PC-3 (cell line): ENCODE data around the gene ROBO2. TPM values are rescaled to one million over a fixed set of nuclear protein-coding genes. Genes with fewer than 3 reads are reported as not detected.

Experiments used
- ATAC-seq: fragments of 200-7000 bp; cut with Tn5 transposase; 2 replicates; pipeline ENCODE4 v1.9.1; 2020; ENCODE audit warnings: mild to moderate bottlenecking, moderate library complexity
- BruUV-seq: library from RNA; stranded (reverse); fragments of 400-500 nt; replicated peaks from 2 replicates; lab custom pipeline; 2021; lab: Mats Ljungman, UMichigan
- CTCF ChIA-PET: fragments of 300-600 bp; sonication (Branson Sonifier 250); formaldehyde crosslinking; loops from one replicate; lab custom pipeline; 2022; ENCODE audit warnings: antibody characterized with exemption; lab: Charles Lee
- POLR2A ChIA-PET: fragments of 300-600 bp; sonication (Branson Sonifier 250); formaldehyde crosslinking; loops from one replicate; lab custom pipeline; 2022; ENCODE audit warnings: antibody characterized with exemption; ENCODE audit not compliant: unreplicated experiment; lab: Charles Lee
- DNase-seq: peaks from one replicate; pipeline ENCODE4 v3.0.0-alpha.2; 2015
- H2AFZ ChIP-seq: fragments of 300-600 bp; sonication (generic); 2 replicates; pipeline ENCODE4 v1.6.0; 2016; ENCODE audit warnings: antibody characterized with exemption, low read length
- H3F3A ChIP-seq: fragments of 300-600 bp; sonication (generic); one replicate; pipeline ENCODE4 v1.6.0; 2017; ENCODE audit warnings: antibody characterized with exemption, low read length, control low read depth, mild to moderate bottlenecking; ENCODE audit not compliant: unreplicated experiment
- H3K27ac ChIP-seq: fragments of 300-600 bp; sonication (generic); 2 replicates; pipeline ENCODE4 v1.5.1; 2016; ENCODE audit warnings: mild to moderate bottlenecking, low read length
- H3K27me3 ChIP-seq: fragments of 300-600 bp; sonication (generic); 2 replicates; pipeline ENCODE4 v1.6.1; 2016; ENCODE audit warnings: low read length, mixed read lengths
- H3K36me3 ChIP-seq: fragments of 300-600 bp; sonication (generic); 2 replicates; pipeline ENCODE4 v1.6.1; 2016; ENCODE audit warnings: low read depth, mixed run types, low read length, mixed read lengths
- H3K4me1 ChIP-seq: fragments of 300-600 bp; sonication (generic); 2 replicates; pipeline ENCODE4 v1.5.1; 2016; ENCODE audit warnings: low read length; ENCODE audit not compliant: insufficient read depth
- H3K4me2 ChIP-seq: fragments of 300-600 bp; sonication (generic); 2 replicates; pipeline ENCODE4 v1.6.0; 2016; ENCODE audit warnings: low read length
- H3K4me3 ChIP-seq: fragments of 300-600 bp; sonication (generic); 2 replicates; pipeline ENCODE4 v1.5.1; 2016; ENCODE audit warnings: mild to moderate bottlenecking, low read length, mixed read lengths
- H3K79me2 ChIP-seq: fragments of 300-600 bp; sonication (generic); 2 replicates; pipeline ENCODE4 v1.6.1; 2017; ENCODE audit warnings: low read length, mixed read lengths
- H3K9ac ChIP-seq: fragments of 300-600 bp; sonication (generic); 2 replicates; pipeline ENCODE4 v1.6.0; 2016; ENCODE audit warnings: mild to moderate bottlenecking, low read length
- H3K9me2 ChIP-seq: fragments of 300-600 bp; sonication (generic); replicated peaks from 2 replicates; pipeline ENCODE4 v1.6.1; 2016; ENCODE audit warnings: mixed run types, low read length, mixed read lengths
- H3K9me3 ChIP-seq: fragments of 300-600 bp; sonication (generic); 2 replicates; pipeline ENCODE4 v1.6.1; 2016; ENCODE audit warnings: low read length, mixed read lengths
- H4K20me1 ChIP-seq: fragments of 300-600 bp; sonication (generic); 2 replicates; pipeline ENCODE4 v1.6.1; 2016; ENCODE audit warnings: low read length, mixed read lengths
- EZH2 ChIP-seq: fragments of 300-600 bp; sonication (generic); IDR thresholded peaks from one replicate; pipeline ENCODE4 v1.6.1; 2017; ENCODE audit warnings: antibody characterized with exemption, mild to moderate bottlenecking, low read length; ENCODE audit not compliant: unreplicated experiment
- EZH2phosphoT487 ChIP-seq: fragments of 300-600 bp; sonication (generic); IDR thresholded peaks from 2 replicates; pipeline ENCODE4 v1.6.1; 2018; ENCODE audit warnings: mild to moderate bottlenecking, antibody characterized with exemption, low read length, borderline replicate concordance
- intact Hi-C: fragments of 100-400 bp; cut with micrococcal nuclease; formaldehyde crosslinking; loops from 2 replicates; pipeline ENCODE4 v1.9.0; 2023
- total RNA-seq: library from RNA; depleted of rRNA; stranded (reverse); fragments of >200 nt; gene quantifications from 2 replicates; pipeline ENCODE4 v1.2.3, GENCODE V29; 2014
- TF ChIP-seq, protein P1 (sequence below): fragments of 300-600 bp; sonication (generic); conservative IDR thresholded peaks from 2 replicates; pipeline ENCODE4 v1.5.1; 2017; ENCODE audit warnings: antibody characterized with exemption, low read depth, mild to moderate bottlenecking, low read length

ROBO2 gene
- total RNA-seq, 1 experiment from 2014 or later, result not detected

- Histone ChIP-seq H2AFZ (no peak overlapping the region), H3K9me2 (no peaks in the 10 kb centered on the region), H3K27me3 (peaks cover 81% of the 10 kb centered on the region), H4K20me1 (no peaks in the 10 kb centered on the region), H3K9ac (no peak overlapping the region), H3K9me3 (no peaks in the 10 kb centered on the region), H3F3A (no peaks in the 10 kb centered on the region), H3K4me3 (no peak overlapping the region), H3K27ac (no peak overlapping the region), H3K4me2 (no peak overlapping the region), H3K79me2 (no peaks in the 10 kb centered on the region), H3K4me1 (no peaks in the 10 kb centered on the region), H3K36me3 (no peaks in the 10 kb centered on the region)
- CTCF ChIA-PET, result no interaction called here
- intact Hi-C loops, result loop anchor here (10.0 kb wide), 2 partner anchors 746 to 876 kb away; no protein-coding TSS in a partner anchor
- ATAC-seq (no peak), DNase-seq (no peak)
- POLR2A ChIA-PET, result no interaction called here
- TF ChIP-seq EZH2phosphoT487 (no peak), EZH2 (no peak)
- TF ChIP-seq, protein P1, sequence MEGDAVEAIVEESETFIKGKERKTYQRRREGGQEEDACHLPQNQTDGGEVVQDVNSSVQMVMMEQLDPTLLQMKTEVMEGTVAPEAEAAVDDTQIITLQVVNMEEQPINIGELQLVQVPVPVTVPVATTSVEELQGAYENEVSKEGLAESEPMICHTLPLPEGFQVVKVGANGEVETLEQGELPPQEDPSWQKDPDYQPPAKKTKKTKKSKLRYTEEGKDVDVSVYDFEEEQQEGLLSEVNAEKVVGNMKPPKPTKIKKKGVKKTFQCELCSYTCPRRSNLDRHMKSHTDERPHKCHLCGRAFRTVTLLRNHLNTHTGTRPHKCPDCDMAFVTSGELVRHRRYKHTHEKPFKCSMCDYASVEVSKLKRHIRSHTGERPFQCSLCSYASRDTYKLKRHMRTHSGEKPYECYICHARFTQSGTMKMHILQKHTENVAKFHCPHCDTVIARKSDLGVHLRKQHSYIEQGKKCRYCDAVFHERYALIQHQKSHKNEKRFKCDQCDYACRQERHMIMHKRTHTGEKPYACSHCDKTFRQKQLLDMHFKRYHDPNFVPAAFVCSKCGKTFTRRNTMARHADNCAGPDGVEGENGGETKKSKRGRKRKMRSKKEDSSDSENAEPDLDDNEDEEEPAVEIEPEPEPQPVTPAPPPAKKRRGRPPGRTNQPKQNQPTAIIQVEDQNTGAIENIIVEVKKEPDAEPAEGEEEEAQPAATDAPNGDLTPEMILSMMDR, result no peak
- BruUV-seq, result no TSS peak
These were observed 288.8 kb downstream of the ROBO2 start for GRCh38 chr3:77328690-77329089.

GRCh38 chr3:77329116-77329515, 289.2 kb downstream of the ROBO2 start:
- intact Hi-C loops, result loop anchor here (10.0 kb wide), 2 partner anchors 746 to 876 kb away; no protein-coding TSS in a partner anchor
- TF ChIP-seq EZH2, result no peak
- TF ChIP-seq, protein P1, result no peak
- no peak for TF ChIP-seq EZH2phosphoT487
- BruUV-seq, result no TSS peak
- no peak overlapping the region for H3K9ac ChIP-seq
- POLR2A ChIA-PET, result no interaction called here
- H3F3A ChIP-seq, result no peaks in the 10 kb centered on the region
- no peak overlapping the region for H3K27ac ChIP-seq
- H4K20me1 ChIP-seq, result no peaks in the 10 kb centered on the region
- H3K4me2 ChIP-seq, result no peak overlapping the region
- H3K9me3 ChIP-seq, result no peaks in the 10 kb centered on the region
- H3K79me2 ChIP-seq, result no peaks in the 10 kb centered on the region
- peaks cover 85% of the 10 kb centered on the region for H3K27me3 ChIP-seq
- CTCF ChIA-PET, result no interaction called here
- DNase-seq, result no peak
- no peak overlapping the region for H2AFZ ChIP-seq
- no peaks in the 10 kb centered on the region for H3K4me1 ChIP-seq
- no peak for ATAC-seq
- H3K36me3 ChIP-seq, result no peaks in the 10 kb centered on the region
- H3K4me3 ChIP-seq, result no peak overlapping the region
- H3K9me2 ChIP-seq, result no peaks in the 10 kb centered on the region

- Histone ChIP-seq H4K20me1 (no peaks in the 10 kb centered on the region), H2AFZ (no peak overlapping the region), H3K4me2 (no peak overlapping the region), H3K79me2 (no peaks in the 10 kb centered on the region), H3K4me1 (no peaks in the 10 kb centered on the region), H3K4me3 (no peak overlapping the region), H3F3A (no peaks in the 10 kb centered on the region), H3K9me2 (no peaks in the 10 kb centered on the region), H3K36me3 (no peaks in the 10 kb centered on the region), H3K9ac (no peak overlapping the region), H3K27ac (no peak overlapping the region), H3K27me3 (peaks cover 26% of the 10 kb centered on the region), H3K9me3 (no peaks in the 10 kb centered on the region)
- ATAC-seq (no peak), DNase-seq (no peak)
- BruUV-seq, result no TSS peak
- intact Hi-C loops, result no loop called here
- CTCF ChIA-PET, result interaction anchor here (0.5 kb wide), 1 partner anchor 254 kb away, joined by 3 read pairs; no protein-coding TSS in a partner anchor
- POLR2A ChIA-PET, result no interaction called here
- TF ChIP-seq EZH2phosphoT487 (no peak), EZH2 (no peak)
- TF ChIP-seq, protein P1, result no peak
These were observed 298.3 kb downstream of the ROBO2 start for GRCh38 chr3:77338195-77338594.
